Measurements from ENCODE around the gene NMD3.

- TF ChIP-seq CTCF (conservative IDR thresholded peaks at IDR 0.05; ENCODE audit: low read depth, low read length) = no peak
- no peak for TF ChIP-seq POLR2A (IDR thresholded peaks at IDR 0.05; ENCODE audit: low read depth, low read length)
- no peak for TF ChIP-seq BHLHE40 (IDR thresholded peaks at IDR 0.05; ENCODE audit: low read depth, low read length)
- TF ChIP-seq CHD1 (IDR thresholded peaks at IDR 0.05; ENCODE audit: low read depth, low read length) = no peak
- no peak for TF ChIP-seq FOS (IDR thresholded peaks at IDR 0.05; ENCODE audit: low read depth, low read length)
Measured at GRCh38 chr3:161247049-161247448, 25.9 kb downstream of the NMD3 start.
